Retina (tissue), 1 donor: Measurements from ENCODE around the gene MAP1LC3B.

ENCODE experiments used
- DNase-seq: peaks from one replicate; pipeline ENCODE4 v3.0.0-alpha.2; 2016

The MAP1LC3B gene

GRCh38 chr16:87411375-87412271 is 19.5 kb downstream of the MAP1LC3B start:
- no peak for DNase-seq

GRCh38 chr16:87412371-87412995 is 20.3 kb downstream of the MAP1LC3B start:
- DNase-seq = no peak

GRCh38 chr16:87412996-87413421 is 20.9 kb downstream of the MAP1LC3B start:
- DNase-seq = no peak

GRCh38 chr16:87414251-87414680 is 22.1 kb downstream of the MAP1LC3B start:
- no peak for DNase-seq

GRCh38 chr16:87415441-87415840 is 23.3 kb downstream of the MAP1LC3B start:
- DNase-seq = no peak

GRCh38 chr16:87416826-87417527 is 24.8 kb downstream of the MAP1LC3B start:
- DNase-seq = no peak

- DNase-seq = no peak
Observed at GRCh38 chr16:87417528-87417910, 25.4 kb downstream of the MAP1LC3B start.

GRCh38 chr16:87418216-87418615 is 26.1 kb downstream of the MAP1LC3B start:
- no peak for DNase-seq

- DNase-seq = no peak
Observed at GRCh38 chr16:87418644-87419043, 26.5 kb downstream of the MAP1LC3B start.

GRCh38 chr16:87420026-87421002 is 28.2 kb downstream of the MAP1LC3B start:
- DNase-seq = no peak

GRCh38 chr16:87421003-87421912 is 29.1 kb downstream of the MAP1LC3B start:
- no peak for DNase-seq

GRCh38 chr16:87422106-87422505 is 30.0 kb downstream of the MAP1LC3B start:
- DNase-seq = no peak

- DNase-seq = no peak
Observed at GRCh38 chr16:87423429-87423828, 31.3 kb downstream of the MAP1LC3B start.

- DNase-seq = no peak
Observed at GRCh38 chr16:87424266-87424665, 32.1 kb downstream of the MAP1LC3B start.

- no peak for DNase-seq
Observed at GRCh38 chr16:87425941-87426340, 33.8 kb downstream of the MAP1LC3B start.

GRCh38 chr16:87426423-87427215 is 34.5 kb downstream of the MAP1LC3B start:
- DNase-seq = no peak

GRCh38 chr16:87431926-87432325 is 39.8 kb downstream of the MAP1LC3B start:
- no peak for DNase-seq

- DNase-seq = no peak
Observed at GRCh38 chr16:87432330-87432915, 40.3 kb downstream of the MAP1LC3B start.

- DNase-seq = no peak
Observed at GRCh38 chr16:87434146-87434667, 42.1 kb downstream of the MAP1LC3B start.
